Measurements from ENCODE around the gene NLRP11. TPM values are rescaled to one million over a fixed set of nuclear protein-coding genes. Genes with fewer than 3 reads are reported as not detected.

The NLRP11 gene
- total and polyA plus RNA-seq, 2 of the 4 experiments (the other 2 are of a cell fraction): not detected

GRCh38 chr19:55877211-55877610 is 45.4 kb upstream of the NLRP11 start:
- no peak overlapping the region for H3K14ac ChIP-seq (replicated peaks; ENCODE audit: low read depth, low read length)
- H3K27me3 ChIP-seq (ENCODE audit: control insufficient read depth, insufficient read depth, low read length): no peaks in the 10 kb centered on the region
- WGBS, 2 experiments (ENCODE audit: extremely low coverage in 2 of 2, insufficient read length in 1 of 2): 0% methylated on average over 1 of the region's 3 CpGs; no CpG with 5 or more reads in 1 of the 2 experiments
- ATAC-seq (ENCODE audit: low read depth): no peak
- H3K56ac ChIP-seq (ENCODE audit: extremely low read depth, insufficient read depth, low read length): no peak overlapping the region
- no peak overlapping the region for H2BK15ac ChIP-seq (ENCODE audit: low read depth, low read length)
- H2BK20ac ChIP-seq (ENCODE audit: low read depth, low read length): no peak overlapping the region
- no peak for DNase-seq
- TF ChIP-seq CEBPB (IDR thresholded peaks at IDR 0.05; ENCODE audit: low read depth, low read length) (no peak), FOS (IDR thresholded peaks at IDR 0.05; ENCODE audit: low read depth, low read length) (no peak), POLR2A (IDR thresholded peaks at IDR 0.05; ENCODE audit: low read depth, low read length) (no peak), RAD21 (IDR thresholded peaks at IDR 0.05; ENCODE audit: low read length) (no peak), MXI1 (IDR thresholded peaks at IDR 0.05; ENCODE audit: borderline replicate concordance, low read depth, low read length) (no peak), CHD1 (IDR thresholded peaks at IDR 0.05; ENCODE audit: low read depth, low read length) (no peak), MAFK (IDR thresholded peaks at IDR 0.05; ENCODE audit: low read depth, low read length) (no peak), MAZ (IDR thresholded peaks at IDR 0.05; ENCODE audit: borderline replicate concordance, low read depth, low read length) (no peak), RFX5 (IDR thresholded peaks at IDR 0.05; ENCODE audit: low read depth, low read length) (no peak), BHLHE40 (IDR thresholded peaks at IDR 0.05; ENCODE audit: low read depth, low read length) (no peak), NFE2L2 (IDR thresholded peaks at IDR 0.05; ENCODE audit: low read depth, low read length) (no peak), ELK1 (IDR thresholded peaks at IDR 0.05; ENCODE audit: borderline replicate concordance, low read depth, low read length) (no peak)
- no peak overlapping the region for H3K23ac ChIP-seq (ENCODE audit: low read depth, low read length)
- H4K5ac ChIP-seq (ENCODE audit: low read depth, low read length): no peak overlapping the region
- H2AK5ac ChIP-seq (ENCODE audit: low read depth, low read length): no peak overlapping the region
- no peaks in the 10 kb centered on the region for H3K4me1 ChIP-seq (ENCODE audit: control insufficient read depth, insufficient read depth, low read length)
- H3K9me3 ChIP-seq (ENCODE audit: control insufficient read depth, insufficient read depth, low read length): peaks cover 23% of the 10 kb centered on the region
- no peaks in the 10 kb centered on the region for H3K9me1 ChIP-seq (ENCODE audit: insufficient read depth, low read length)
- no peak overlapping the region for H2BK120ac ChIP-seq (ENCODE audit: low read depth, low read length)
- no peak overlapping the region for H3K4me2 ChIP-seq (ENCODE audit: low read depth, low read length)
- no peak overlapping the region for H3K9ac ChIP-seq (ENCODE audit: low read depth, low read length)
- dilution Hi-C loops (cut with HindIII; ENCODE audit: low sequenced_read_pairs, unreplicated experiment) (no loop called here), in situ Hi-C loops (cut with MboI; ENCODE audit: low sequenced_read_pairs) (no loop called here), intact Hi-C loops (cut with micrococcal nuclease) (no loop called here)
- no peak overlapping the region for H3K4ac ChIP-seq (ENCODE audit: low read depth, low read length)
- H3K79me1 ChIP-seq (ENCODE audit: low read depth in 1 of 2, low read length in 2 of 2): no peaks in the 10 kb centered on the region
- no peak overlapping the region for H2BK5ac ChIP-seq (ENCODE audit: low read depth, low read length, poor library complexity, severe bottlenecking)
- H3K36me3 ChIP-seq (ENCODE audit: control insufficient read depth, insufficient read depth, low read length): no peaks in the 10 kb centered on the region
- H4K20me1 ChIP-seq (ENCODE audit: insufficient read depth, low read length): no peaks in the 10 kb centered on the region
- no peak overlapping the region for H3K4me3 ChIP-seq (ENCODE audit: insufficient read depth, low read depth, low read length)
- H2AFZ ChIP-seq (replicated peaks; ENCODE audit: low read length, poor library complexity): no peak overlapping the region
- no TSS peak for BruUV-seq (replicated peaks)
- H2AK9ac ChIP-seq (replicated peaks; ENCODE audit: low read depth, low read length, poor library complexity): no peak overlapping the region
- H3K18ac ChIP-seq (ENCODE audit: low read depth, low read length): no peak overlapping the region
- no peak overlapping the region for H4K8ac ChIP-seq (ENCODE audit: low read depth in 2 of 2, low read length in 2 of 2)
- no peak overlapping the region for H3K27ac ChIP-seq (ENCODE audit: insufficient read depth, low read length)
- no peak overlapping the region for H4K91ac ChIP-seq (ENCODE audit: insufficient read depth, low read depth, low read length)
- CTCF ChIA-PET: no interaction called here
- POLR2A ChIA-PET (ENCODE audit: unreplicated experiment): no interaction called here

Measured in IMR-90 (cell line).